ENCODE data around the gene MS4A18.
"Not testable (repeated sequence)": the region's sequence is repeated elsewhere in the genome, so short reads cannot be mapped to it uniquely, and the experiment has no call there.

Gene MS4A18

DNA sequence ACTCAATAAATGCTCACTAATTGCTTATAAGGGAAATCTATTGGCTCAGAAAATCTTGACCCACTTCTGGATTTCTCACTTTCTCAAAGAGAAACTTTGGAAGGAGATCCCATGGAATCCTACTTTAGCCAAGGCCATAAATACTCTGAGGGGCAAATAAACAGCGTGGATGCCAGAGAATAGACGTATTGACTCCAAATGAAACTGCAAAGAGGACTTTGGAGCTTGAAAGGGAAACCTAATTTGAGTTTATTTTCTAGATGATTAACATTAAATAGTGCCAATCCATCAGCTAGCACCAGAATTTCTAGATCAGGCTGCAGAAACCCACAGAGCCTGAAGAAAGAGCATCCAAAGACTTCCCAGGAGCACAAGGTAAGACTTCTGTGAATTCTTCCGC is at the start of gene MS4A18:
MS4A18 (plus strand) TSS at position 301 of the 400 bp plus-strand sequence.
- DNase-seq = no peak

DNA sequence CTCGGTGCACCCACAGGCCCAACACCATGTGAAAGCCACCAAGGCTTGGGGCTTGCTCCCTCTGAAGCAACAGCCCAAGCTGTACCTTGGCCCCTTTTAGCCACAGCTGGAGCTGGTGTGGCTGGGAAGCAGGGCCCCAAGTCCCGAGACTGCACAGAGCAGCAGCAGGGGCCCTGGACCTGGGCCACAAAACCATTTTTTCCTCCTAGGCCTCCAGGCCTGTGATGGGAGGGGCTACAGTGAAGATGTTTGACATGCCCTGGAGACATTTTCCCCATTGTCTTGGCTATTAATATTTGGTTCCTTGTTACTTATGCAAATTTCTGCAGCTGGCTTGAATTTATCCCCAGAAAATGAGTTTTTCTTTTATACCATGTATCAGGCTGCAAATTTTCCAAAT is 46.3 kb upstream of the MS4A18 start:
- DNase-seq = not testable (repeated sequence)

DNA sequence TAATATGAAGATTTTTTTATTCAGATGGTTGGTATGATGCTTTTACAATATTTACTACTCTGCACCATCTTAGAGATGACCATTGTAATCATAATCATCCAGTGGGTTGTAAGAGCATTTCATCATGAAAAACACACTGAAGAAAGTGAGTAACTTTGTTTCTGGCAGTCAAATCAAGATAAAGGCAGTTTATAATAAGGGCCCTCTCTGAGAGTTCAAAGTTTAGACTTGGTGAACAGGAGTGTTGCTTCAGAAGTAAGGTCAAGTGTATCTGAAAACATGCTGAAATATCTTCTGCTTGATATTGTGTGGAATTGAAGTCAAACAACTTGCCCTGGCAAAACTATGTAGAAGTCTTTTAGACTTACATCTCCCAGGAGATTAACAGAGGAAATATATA is 44.6 kb upstream of the MS4A18 start:
- DNase-seq = no peak

DNA sequence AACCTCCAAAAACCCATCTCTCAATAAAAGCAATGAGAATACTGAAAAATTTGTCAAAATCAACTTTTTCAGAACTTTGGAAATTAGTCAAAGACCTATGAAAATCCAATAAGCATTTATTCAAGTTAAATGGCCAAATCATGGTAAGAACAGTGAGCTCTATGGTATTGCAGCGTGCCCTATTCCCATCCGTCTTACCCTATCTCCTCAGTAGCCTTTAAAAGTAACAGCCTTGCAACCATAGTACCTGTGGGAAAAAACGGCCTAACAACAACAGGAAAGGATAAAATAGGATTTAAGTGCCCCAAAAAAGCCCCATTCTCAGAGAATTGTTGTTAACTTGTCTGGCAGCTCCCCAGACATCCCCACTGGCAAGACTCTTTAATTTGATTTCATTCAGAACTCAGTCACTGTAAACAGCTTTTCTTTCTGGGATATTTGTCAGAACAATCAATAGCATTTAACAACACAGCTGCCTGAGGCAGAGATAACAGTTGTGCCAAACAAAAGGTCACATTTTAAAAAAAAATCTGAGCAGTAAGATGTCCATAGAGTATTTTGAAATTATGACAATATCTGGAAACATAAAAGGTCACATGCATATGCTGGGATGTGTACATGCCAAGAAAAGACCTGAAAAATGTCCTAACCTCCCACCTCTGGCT is 43.9 kb upstream of the MS4A18 start:
- no peak for DNase-seq

DNA sequence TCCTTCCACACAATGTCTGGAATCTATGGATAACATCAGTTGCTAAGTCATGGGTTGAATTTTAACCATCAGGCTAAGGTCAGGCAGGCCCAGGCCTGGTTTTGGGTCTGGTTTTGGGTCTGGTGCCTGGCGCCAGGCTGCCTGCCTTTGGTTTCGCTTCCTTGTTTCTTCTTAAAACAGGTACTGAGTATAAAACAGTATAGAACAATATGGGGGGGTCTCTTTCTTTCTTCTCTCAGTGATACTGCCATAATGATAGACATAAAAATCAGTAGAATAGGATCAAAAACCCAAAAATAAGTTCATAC is 40.0 kb upstream of the MS4A18 start:
- DNase-seq = not testable (repeated sequence)

DNA sequence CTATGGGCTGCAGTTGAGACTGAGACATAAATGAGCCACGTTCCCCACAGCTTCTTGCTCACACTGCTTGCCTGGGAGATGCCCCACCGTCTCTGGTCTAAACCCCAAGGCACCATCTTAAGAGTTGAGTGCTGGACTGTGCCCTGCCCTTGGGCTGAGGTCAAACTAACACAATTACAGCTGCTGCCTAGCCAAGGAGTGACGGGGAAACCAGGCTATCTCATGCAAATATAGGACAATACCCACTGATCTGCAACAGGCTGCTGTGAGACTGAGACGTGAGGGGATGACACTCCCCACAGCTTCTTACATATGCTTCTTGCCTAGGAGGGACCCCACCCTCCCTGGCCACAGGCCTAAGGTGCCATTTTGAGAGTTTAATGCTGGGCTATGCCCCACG is 32.9 kb upstream of the MS4A18 start:
- no peak for DNase-seq

DNA sequence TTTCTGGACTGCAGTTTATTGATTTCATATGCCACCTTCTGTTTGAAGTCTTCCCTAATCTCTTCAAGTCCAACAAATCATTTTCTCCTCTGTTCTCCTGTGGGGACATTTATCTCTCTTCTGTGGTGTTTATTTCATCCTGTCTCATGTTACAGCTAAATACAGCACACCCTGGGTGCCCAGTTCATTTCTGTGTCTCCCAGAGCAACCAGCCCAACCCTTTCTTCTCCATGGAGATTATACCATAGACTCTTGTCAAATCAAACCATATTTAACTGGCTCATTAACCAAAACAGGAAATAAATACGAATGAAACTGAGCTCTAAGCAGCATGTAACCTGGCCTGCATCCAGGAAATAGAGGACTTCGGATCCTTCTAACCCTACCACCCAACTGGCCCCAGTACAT is 25.2 kb upstream of the MS4A18 start, which contains the start of gene MS4A8:
MS4A8 (plus strand) TSS at position 329 of the 408 bp plus-strand sequence. CDS start 1,249 bp downstream, outside the sequence.
- no peak for DNase-seq

DNA sequence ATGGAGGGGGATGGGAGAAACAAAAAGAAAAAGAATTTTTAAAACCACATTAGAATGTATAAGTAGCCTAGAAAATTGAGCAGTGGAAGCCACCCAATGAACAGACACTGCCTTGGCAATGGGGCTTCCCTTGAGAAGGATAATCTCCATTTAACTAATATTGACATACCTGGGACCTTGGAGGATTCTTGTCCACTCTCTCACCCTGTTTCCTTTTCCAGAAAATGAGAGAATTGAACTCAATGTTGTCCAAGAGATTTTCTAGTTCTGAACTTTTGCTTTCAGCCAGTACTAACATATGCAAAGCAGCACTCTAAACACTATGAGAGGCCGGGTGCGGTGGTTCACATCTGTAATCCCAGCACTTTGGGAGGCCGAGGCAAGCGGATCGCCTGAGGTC is 24.6 kb upstream of the MS4A18 start:
- DNase-seq = no peak

DNA sequence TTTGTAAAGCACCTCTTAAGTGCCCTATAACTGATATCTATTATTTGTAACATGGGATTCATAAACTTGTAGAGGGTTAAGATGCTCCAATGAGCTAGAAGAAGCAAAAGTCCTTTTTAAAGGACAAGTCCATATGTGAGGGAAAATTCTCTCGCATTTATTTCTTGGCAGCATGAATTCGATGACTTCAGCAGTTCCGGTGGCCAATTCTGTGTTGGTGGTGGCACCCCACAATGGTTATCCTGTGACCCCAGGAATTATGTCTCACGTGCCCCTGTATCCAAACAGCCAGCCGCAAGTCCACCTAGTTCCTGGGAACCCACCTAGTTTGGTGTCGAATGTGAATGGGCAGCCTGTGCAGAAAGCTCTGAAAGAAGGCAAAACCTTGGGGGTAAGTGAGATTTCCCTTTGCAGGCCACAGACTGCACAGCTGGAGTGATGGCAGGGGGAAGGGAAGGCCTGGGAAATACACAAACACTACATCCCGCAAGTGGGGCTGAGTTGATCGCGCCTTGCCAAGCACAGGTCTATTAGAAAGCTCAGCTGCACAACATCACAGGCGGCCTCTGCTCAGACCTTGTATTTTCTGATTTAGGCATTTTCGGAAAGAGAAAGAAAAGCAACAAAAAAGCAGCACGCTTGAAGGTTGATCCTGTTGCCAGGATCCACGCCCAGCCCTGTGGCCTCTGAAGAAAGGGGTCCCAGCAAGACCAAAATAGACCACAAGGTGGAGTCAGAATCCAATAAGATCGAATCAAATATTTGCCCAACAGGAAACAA is 23.6 kb upstream of the MS4A18 start:
- DNase-seq = no peak

DNA sequence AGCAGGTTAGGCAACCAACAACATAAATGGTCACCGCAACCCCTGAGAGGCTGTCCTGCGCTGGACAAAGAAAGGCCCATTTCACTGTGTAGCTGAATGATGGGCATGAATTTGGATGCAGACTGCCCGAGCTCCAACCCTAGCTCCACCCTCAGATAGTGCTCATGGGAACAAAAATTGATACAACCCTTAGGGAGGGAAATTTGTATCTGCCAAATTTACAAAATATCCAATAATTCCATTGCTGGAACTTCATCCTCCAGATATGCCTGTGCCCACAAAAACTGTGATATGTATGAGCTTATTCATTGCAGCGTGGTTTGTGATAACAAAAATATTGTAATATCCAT is 23.1 kb upstream of the MS4A18 start:
- no peak for DNase-seq

DNA sequence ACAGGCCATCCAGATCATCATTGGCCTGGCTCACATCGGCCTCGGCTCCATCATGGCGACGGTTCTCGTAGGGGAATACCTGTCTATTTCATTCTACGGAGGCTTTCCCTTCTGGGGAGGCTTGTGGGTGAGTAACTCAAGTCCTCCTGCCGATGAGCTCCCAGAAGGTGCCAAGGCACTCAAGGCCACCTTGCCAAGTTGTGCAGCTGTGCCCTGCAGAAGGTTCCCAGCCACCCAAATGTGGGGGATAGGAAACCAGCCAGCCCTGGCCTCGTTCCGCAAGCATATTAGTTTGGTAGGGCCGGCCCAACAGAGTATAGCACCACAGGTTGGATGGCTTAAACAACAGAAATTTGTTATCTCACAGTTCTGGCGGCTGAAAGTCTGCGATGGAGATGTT is 21.1 kb upstream of the MS4A18 start:
- DNase-seq = no peak

DNA sequence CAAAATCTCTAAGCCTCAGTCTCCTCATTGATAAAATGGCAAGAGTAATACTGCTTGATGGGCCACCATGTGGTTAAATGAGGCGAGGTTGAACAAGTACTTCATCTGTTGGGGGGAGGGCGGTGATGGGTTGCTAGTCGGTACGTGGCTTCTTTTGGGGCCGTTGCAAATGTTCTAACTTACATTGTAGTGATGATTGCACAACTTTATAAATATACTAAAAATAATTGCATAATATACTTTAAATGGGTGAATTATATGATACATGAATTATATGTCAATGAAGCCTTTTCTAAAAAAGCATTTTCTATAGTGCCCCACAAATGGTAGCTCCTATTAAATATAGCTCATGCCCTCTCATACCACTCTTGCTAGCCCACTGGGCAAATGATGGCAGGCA is 18.6 kb upstream of the MS4A18 start:
- no peak for DNase-seq

DNA sequence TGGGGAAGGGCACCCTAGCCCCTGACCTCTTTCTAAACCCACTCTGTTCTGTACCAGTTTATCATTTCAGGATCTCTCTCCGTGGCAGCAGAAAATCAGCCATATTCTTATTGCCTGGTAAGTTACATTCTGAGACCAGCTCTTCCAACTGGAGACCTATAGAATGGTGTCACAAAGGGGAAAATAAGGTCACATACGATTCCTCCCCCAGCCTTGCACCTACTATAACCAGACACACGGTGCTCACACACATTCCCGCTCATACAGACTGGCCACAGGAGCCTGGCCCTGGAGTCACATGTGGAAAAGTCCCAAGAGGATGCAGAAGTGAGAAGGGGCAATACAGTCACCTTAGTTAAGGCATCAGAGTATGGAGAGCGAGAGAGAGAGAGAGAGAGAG is 17.6 kb upstream of the MS4A18 start:
- no peak for DNase-seq

DNA sequence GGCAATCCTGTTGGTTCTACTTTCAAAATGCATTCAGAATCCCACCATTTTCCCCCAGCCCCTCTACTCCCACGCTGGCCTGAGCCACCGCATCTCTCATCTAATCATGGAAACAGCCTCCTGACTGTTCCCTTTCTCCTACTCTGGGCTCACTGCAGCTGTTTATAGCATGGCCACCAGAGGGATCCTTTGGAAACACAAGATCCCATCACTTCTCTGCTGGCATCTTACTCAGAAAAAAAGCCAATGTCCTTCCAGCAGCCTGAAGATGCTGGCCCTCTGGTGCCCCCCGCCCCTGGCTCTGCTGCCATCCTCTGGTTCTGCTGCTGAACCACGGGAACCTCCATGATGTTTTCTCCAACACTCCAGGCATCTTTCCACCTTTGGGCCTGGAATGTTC is 14.0 kb upstream of the MS4A18 start:
- no peak for DNase-seq

DNA sequence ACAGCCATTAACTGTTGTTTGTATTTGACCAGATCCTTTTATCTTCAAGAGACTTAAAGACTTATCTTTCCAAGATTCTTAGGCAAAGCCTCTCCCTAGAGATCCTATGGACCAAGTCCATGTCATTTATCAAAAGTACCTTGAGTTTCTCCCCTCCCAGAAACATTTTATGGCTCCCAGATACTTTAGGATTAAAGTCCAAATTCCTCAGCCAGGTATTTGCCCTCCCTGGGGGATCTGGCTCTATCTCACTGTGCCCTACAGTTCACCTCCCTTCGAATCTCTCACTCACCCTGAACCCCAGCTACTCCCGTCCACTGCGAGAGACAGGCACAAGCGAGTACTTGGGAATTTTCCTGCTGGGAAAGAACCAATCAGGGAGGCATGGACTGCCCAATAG is 13.2 kb upstream of the MS4A18 start:
- no peak for DNase-seq

DNA sequence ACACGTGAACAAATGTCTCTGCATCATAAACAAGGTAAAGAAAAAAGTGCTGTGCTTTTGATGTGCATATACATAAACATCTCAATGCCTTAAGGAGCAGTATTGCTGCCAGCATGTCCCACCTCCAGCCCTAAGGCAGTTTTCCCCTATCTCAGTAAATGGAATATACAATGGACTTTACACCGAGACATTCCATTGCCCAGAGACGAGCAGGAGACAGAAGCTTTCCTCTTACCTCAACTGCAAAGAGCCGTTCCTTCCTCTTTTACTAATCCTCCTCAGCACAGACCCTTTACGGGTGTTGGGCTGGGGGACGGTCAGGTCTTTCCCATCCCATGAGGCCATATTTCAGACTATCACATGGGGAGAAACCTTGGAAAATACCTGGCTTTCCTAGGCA is 11.1 kb upstream of the MS4A18 start:
- not testable (repeated sequence) for DNase-seq

DNA sequence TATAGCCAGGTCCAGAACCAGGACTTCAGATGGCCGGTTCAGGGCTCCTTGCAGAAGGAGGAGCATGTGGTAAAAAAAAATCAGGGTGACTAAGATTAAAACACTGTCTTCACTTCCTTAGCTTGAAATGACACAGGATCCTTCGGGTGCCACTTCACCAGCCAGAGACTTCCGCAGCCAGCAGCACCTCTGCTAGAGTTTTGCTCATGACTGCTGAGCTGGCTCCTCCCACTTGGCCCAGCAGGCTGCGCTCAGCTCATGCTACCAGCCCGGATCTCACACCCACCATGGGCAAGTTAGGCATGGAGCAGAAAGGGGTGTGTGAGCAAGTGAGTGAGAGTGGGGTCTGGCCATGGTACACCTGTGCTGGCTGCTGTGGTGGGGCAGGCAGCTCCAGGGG is 6.6 kb upstream of the MS4A18 start:
- no peak for DNase-seq

DNA sequence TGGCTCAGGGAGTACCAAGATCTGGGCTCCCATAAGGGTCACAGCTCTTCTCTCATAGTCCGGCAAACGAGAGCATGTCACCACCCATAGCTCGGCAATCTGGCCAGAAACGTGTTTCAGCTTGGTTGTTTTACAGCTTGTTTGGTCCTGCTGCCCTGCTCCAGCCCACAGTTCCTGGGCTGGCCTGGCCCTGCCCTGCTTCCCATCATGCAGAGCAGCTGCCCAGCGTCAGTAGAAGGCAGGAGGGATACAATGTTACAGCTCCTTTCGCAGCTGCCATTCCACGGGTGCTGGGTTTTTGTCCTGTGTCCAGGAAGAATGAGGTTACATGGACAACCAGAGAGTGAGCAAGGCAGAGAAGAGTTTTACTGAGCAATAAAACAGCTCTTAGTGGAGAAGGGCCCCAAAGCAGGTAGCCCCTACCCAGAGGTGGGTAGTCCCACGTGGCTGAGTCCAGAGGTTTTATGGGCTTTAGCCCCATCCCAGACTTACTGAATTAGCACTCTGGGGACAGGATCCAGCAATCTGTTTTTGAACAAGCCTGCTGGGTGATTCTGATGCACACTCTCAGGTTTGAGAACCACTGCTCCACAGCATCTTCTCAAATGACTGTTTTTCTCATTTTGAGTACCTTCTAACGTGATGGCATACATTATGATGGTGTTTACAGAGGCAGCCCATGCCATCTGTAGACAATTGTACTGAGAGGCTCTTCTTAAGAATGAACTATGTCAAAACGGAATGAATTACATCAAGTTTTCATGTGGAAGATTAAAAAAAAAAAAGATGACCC is 5.8 kb upstream of the MS4A18 start:
- no peak for DNase-seq

DNA sequence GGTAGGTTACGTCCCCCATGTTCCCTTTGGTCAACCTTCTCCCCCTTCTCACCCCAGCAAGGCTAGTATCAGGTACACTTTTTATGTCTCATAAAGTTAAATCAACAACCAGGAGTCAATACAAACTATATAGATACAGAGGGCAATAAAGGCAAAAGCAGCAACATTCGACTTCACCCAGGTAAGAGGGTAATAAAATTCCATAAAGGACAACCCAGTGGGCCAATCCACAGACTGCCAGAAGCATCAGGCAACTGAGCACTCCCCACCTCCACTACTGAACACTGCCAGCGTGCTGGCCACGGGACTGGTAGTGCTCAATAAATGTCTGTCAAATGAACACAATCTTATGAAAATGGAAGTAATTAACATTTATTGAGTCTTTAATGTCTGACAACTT is 5.1 kb upstream of the MS4A18 start:
- DNase-seq = no peak

DNA sequence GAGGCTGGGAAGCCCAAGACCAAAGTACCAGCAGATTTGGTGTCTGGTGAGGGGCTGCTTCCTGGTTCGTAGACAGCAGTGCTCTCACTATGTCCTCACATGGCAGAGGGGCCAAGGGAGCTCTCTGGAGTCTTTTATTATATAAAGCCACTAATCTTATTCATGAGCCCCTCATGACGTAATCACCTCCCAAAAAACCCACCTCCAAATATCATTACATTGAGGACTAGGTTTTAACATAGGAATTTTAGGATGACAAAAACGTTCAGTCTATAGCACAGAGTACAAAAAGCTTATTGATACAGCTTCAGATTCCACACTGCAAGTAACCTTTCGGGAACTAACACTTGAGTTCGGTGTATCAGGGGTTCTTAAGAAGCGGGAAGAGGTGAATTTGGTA is 4.1 kb upstream of the MS4A18 start:
- no peak for DNase-seq

DNA sequence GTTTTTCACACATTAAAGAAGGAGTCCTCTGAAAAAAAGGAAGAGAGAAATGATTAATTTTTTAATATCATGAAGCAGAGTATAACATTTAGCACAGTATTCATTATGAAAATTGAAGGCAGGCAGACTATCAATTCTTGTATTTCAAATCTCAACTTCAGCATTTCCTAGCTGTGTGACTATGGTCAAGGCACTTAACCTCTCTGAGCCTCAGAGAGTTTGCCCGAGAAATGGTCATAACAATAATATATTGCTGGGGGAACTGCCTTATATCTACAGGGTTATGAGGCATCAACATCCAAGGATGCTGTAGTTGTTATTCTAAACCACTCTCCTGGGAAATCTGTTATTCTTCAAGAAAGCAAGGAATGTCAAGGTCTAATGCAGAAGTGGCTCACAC is 1.1 kb downstream of the MS4A18 start:
- DNase-seq = no peak

DNA sequence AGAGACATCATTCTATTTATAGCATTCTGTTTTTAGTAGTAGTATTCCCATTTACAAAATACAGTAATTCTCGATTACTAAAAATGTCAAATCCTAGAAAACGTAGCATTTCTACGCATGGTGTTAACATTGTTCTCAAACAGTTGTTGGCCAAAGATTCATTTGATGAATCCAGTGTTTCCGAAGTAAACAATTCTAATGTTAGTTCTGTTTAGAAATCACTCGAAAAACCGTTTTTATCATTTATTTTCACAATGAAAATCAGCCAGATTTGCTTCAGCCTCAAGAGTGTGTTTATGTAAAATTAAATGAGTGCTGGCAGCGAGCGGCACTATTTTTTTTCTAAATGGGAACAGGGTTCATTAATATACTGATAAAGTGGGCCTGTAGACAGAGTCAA is 7.1 kb downstream of the MS4A18 start:
- no peak for DNase-seq

DNA sequence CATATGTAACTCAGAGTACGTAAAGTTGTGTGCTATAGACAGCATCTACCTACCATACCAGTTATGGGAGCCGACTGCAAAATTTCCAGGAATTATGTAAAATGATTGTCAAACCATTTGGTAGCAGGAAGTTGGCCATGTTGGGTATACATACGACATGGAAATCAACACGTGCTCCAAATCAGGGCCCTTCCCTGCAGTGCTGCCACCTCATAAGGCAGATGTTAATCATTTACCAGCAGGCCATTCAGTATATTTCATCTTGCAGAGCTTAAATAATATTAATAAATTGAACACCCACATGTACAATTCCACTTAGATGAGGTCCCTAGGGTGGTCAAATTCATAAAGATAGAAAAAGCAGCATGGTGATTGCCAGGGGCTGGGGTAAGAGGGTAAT is 9.8 kb downstream of the MS4A18 start:
- no peak for DNase-seq

DNA sequence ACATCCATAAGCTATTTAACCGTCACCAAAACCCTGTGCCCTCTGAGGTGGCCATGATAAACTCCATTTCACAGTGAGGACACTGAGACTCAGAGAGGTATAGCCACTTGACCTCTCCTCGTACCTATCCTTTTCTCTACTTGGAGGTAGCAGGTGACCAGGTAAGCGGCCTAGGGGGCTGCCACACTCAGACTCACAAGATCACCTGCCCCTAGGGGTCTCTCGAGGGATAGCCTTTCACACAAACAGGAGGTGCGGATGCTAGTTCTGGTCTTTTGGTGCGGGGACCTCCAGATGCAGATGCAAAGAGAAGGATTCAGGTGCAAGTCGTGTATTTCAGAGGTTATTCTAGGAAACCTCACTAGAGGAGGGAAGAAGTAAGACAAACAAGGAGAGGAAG is 14.6 kb downstream of the MS4A18 start:
- no peak for DNase-seq

Measured in hippocampal formation (tissue), 2 donors.